Astrocyte (in vitro differentiated cells and primary cell): ENCODE measurements around the gene TGM1.

Source experiments
- EZH2 ChIP-seq: IDR thresholded peaks from 2 replicates; pipeline ENCODE4 v1.6.1; 2012; ENCODE audit warnings: mild to moderate bottlenecking, low read length, inconsistent platforms; ENCODE audit not compliant: insufficient read depth
- TF ChIP-seq, protein P1 (sequence below): IDR thresholded peaks from 2 replicates; pipeline ENCODE4 v1.5.1; 2011; ENCODE audit warnings: low read depth, mild to moderate bottlenecking, inconsistent platforms, low read length, moderate library complexity; ENCODE audit not compliant: insufficient read depth

DNA sequence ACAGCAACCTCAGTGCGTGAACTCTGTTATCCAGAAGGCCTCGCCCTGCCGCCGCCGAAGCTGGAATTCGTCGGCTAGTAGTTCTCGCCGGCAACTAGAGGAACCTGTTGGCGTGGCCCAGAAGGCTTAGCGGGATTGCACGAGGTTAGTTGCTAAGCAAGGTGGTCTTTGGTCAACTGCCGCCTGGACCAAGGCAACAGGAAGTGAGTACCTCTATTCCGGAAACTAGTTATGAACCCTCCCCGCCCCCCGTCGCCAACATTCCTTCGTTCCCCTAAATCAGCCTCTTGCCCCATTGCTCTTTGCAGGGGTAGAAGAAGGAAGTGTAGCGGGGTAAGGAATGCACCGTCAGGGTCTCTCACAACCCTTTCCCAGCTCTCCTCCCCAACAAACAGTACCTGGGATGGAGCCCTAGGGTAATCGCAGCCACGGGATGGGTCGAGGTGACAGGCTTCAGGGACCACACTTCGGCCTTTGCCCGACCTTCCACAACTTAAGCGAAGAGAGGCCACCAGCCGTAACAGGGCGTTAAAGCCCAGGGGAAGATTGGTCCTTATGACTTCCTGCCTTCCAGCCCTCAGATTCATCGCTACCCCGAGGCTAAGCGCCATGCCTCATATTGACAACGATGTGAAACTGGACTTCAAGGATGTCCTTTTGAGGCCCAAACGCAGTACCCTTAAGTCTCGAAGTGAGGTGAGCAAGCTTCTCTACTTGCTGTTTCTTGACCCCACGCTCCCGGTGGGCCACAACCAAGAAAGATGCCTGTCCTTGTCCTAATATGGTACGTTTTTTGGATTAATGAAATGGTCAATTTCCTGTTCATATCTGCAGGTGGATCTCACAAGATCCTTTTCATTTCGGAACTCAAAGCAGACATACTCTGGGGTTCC, 30.1 kb downstream of the TGM1 start, which contains the start of gene GMPR2:
- TF ChIP-seq, protein P1, sequence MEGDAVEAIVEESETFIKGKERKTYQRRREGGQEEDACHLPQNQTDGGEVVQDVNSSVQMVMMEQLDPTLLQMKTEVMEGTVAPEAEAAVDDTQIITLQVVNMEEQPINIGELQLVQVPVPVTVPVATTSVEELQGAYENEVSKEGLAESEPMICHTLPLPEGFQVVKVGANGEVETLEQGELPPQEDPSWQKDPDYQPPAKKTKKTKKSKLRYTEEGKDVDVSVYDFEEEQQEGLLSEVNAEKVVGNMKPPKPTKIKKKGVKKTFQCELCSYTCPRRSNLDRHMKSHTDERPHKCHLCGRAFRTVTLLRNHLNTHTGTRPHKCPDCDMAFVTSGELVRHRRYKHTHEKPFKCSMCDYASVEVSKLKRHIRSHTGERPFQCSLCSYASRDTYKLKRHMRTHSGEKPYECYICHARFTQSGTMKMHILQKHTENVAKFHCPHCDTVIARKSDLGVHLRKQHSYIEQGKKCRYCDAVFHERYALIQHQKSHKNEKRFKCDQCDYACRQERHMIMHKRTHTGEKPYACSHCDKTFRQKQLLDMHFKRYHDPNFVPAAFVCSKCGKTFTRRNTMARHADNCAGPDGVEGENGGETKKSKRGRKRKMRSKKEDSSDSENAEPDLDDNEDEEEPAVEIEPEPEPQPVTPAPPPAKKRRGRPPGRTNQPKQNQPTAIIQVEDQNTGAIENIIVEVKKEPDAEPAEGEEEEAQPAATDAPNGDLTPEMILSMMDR, result no peak
- no peak for TF ChIP-seq EZH2
